Measurements from ENCODE around the gene RCAN2.

RCAN2 gene

GRCh38 chr6:46453216-46453615, 38.0 kb downstream of the RCAN2 start:
- H3K36me3 ChIP-seq (ENCODE audit: control insufficient read depth, insufficient read depth, low read length): no peaks in the 10 kb centered on the region
- H3K9me3 ChIP-seq (ENCODE audit: control insufficient read depth, low read length): no peaks in the 10 kb centered on the region
- H3K9ac ChIP-seq (ENCODE audit: low read length): no peak overlapping the region
- no peaks in the 10 kb centered on the region for H3K27me3 ChIP-seq (ENCODE audit: control insufficient read depth, insufficient read depth, low read length)
- H3K4me3 ChIP-seq (ENCODE audit: low read length): no peak overlapping the region
- no peaks in the 10 kb centered on the region for H3K4me1 ChIP-seq (ENCODE audit: control insufficient read depth, insufficient read depth, low read length)

DNA sequence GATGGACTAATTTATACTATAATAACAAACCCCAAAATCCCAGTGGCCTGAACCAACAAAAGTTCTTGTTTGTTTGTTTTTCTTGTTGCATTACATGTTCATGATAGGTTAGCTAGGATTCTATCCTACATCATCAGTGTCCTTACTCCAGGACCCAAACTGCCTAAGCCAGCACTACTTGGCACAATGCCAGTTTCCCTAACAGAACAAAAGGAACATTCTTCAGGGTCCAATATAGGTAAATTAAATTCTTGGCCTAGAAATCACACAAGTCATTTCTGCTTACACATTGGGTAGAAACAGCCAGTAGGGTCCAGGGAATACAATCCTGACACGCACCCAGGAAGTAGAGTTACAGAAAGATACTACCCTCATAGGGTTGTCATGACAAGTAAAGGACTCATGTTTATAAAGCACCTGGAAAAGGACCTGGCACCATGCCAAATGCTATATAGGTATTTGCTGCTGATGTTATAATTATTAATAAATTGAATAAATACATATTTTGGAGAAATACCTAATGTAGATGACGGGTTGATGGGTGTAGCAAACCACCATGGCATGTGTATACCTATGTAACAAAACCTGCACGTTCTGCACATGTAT, 38.8 kb downstream of the RCAN2 start:
- no peaks in the 10 kb centered on the region for H3K9me3 ChIP-seq (ENCODE audit: control insufficient read depth, low read length)
- H3K4me1 ChIP-seq (ENCODE audit: control insufficient read depth, insufficient read depth, low read length): no peaks in the 10 kb centered on the region
- H3K36me3 ChIP-seq (ENCODE audit: control insufficient read depth, insufficient read depth, low read length): no peaks in the 10 kb centered on the region
- no peak overlapping the region for H3K4me3 ChIP-seq (ENCODE audit: low read length)
- H3K9ac ChIP-seq (ENCODE audit: low read length): no peak overlapping the region
- no peaks in the 10 kb centered on the region for H3K27me3 ChIP-seq (ENCODE audit: control insufficient read depth, insufficient read depth, low read length)

- H3K27me3 ChIP-seq (ENCODE audit: control insufficient read depth, insufficient read depth, low read length): no peaks in the 10 kb centered on the region
- no peaks in the 10 kb centered on the region for H3K9me3 ChIP-seq (ENCODE audit: control insufficient read depth, low read length)
- H3K36me3 ChIP-seq (ENCODE audit: control insufficient read depth, insufficient read depth, low read length): no peaks in the 10 kb centered on the region
- H3K4me1 ChIP-seq (ENCODE audit: control insufficient read depth, insufficient read depth, low read length): no peaks in the 10 kb centered on the region
- no peak overlapping the region for H3K4me3 ChIP-seq (ENCODE audit: low read length)
- no peak overlapping the region for H3K9ac ChIP-seq (ENCODE audit: low read length)
These were observed 39.9 kb downstream of the RCAN2 start for GRCh38 chr6:46451343-46451742.

GRCh38 chr6:46444772-46445454, 46.3 kb downstream of the RCAN2 start:
- H3K36me3 ChIP-seq (ENCODE audit: control insufficient read depth, insufficient read depth, low read length): no peaks in the 10 kb centered on the region
- H3K27me3 ChIP-seq (ENCODE audit: control insufficient read depth, insufficient read depth, low read length): no peaks in the 10 kb centered on the region
- no peak overlapping the region for H3K4me3 ChIP-seq (ENCODE audit: low read length)
- H3K4me1 ChIP-seq (ENCODE audit: control insufficient read depth, insufficient read depth, low read length): no peaks in the 10 kb centered on the region
- no peak overlapping the region for H3K9ac ChIP-seq (ENCODE audit: low read length)
- H3K9me3 ChIP-seq (ENCODE audit: control insufficient read depth, low read length): no peaks in the 10 kb centered on the region

GRCh38 chr6:46443623-46444022, 47.6 kb downstream of the RCAN2 start:
- H3K4me3 ChIP-seq (ENCODE audit: low read length): no peak overlapping the region
- no peaks in the 10 kb centered on the region for H3K36me3 ChIP-seq (ENCODE audit: control insufficient read depth, insufficient read depth, low read length)
- H3K4me1 ChIP-seq (ENCODE audit: control insufficient read depth, insufficient read depth, low read length): no peaks in the 10 kb centered on the region
- no peaks in the 10 kb centered on the region for H3K27me3 ChIP-seq (ENCODE audit: control insufficient read depth, insufficient read depth, low read length)
- no peaks in the 10 kb centered on the region for H3K9me3 ChIP-seq (ENCODE audit: control insufficient read depth, low read length)
- H3K9ac ChIP-seq (ENCODE audit: low read length): no peak overlapping the region

DNA sequence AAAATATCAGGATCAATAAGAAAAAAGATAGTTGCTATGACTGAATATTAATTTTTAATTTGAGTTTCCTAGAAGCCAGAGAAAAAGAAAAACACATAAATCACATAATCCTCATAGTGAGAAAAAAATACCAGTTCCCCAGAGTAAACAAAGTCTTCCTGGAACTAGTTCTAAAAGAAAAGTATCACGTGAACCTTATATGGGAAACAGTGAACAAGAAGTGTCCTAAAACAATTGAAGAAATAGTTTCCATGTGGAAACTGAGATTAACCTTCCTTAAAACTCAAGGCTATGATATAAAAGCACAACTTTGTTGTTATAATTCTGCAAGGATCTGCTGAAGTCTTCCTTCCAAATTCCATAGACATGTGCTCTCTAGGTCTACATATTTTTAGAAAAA, 50.6 kb downstream of the RCAN2 start:
- no peaks in the 10 kb centered on the region for H3K9me3 ChIP-seq (ENCODE audit: control insufficient read depth, low read length)
- H3K4me1 ChIP-seq (ENCODE audit: control insufficient read depth, insufficient read depth, low read length): no peaks in the 10 kb centered on the region
- H3K4me3 ChIP-seq (ENCODE audit: low read length): no peak overlapping the region
- H3K36me3 ChIP-seq (ENCODE audit: control insufficient read depth, insufficient read depth, low read length): no peaks in the 10 kb centered on the region
- no peaks in the 10 kb centered on the region for H3K27me3 ChIP-seq (ENCODE audit: control insufficient read depth, insufficient read depth, low read length)
- no peak overlapping the region for H3K9ac ChIP-seq (ENCODE audit: low read length)

GRCh38 chr6:46440141-46440540, 51.1 kb downstream of the RCAN2 start:
- no peaks in the 10 kb centered on the region for H3K9me3 ChIP-seq (ENCODE audit: control insufficient read depth, low read length)
- no peaks in the 10 kb centered on the region for H3K36me3 ChIP-seq (ENCODE audit: control insufficient read depth, insufficient read depth, low read length)
- H3K27me3 ChIP-seq (ENCODE audit: control insufficient read depth, insufficient read depth, low read length): no peaks in the 10 kb centered on the region
- no peak overlapping the region for H3K9ac ChIP-seq (ENCODE audit: low read length)
- H3K4me1 ChIP-seq (ENCODE audit: control insufficient read depth, insufficient read depth, low read length): no peaks in the 10 kb centered on the region
- H3K4me3 ChIP-seq (ENCODE audit: low read length): no peak overlapping the region

GRCh38 chr6:46438245-46438644, 53.0 kb downstream of the RCAN2 start:
- H3K4me1 ChIP-seq (ENCODE audit: control insufficient read depth, insufficient read depth, low read length): no peaks in the 10 kb centered on the region
- H3K27me3 ChIP-seq (ENCODE audit: control insufficient read depth, insufficient read depth, low read length): no peaks in the 10 kb centered on the region
- no peak overlapping the region for H3K4me3 ChIP-seq (ENCODE audit: low read length)
- no peaks in the 10 kb centered on the region for H3K9me3 ChIP-seq (ENCODE audit: control insufficient read depth, low read length)
- no peaks in the 10 kb centered on the region for H3K36me3 ChIP-seq (ENCODE audit: control insufficient read depth, insufficient read depth, low read length)
- H3K9ac ChIP-seq (ENCODE audit: low read length): no peak overlapping the region

DNA sequence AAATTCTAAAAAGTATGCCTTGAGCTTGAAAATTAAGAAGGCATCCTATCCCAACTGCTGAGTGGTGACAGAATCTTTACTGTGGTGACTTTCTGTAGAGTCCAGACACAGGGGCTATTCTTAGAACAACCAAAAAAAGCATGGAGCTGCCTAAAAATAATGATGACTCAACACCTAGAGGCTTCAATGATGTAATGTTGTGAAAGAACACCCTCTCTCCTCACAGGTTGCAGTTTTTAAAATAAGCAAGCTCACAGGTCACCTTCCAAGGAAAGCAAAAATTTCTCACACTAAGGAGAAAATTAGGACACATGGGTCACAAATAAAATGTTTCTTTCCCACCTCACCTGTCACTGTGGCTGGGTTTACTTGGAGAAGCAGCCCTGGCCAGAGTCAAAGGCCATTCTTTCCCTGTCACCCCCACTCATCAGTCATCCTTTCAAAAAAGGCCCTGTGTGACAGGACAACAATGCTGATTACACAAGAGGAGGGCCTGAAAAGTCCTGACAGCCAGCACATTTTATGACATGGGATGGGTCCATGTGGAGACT, 53.5 kb downstream of the RCAN2 start:
- Histone ChIP-seq H3K4me3 (ENCODE audit: low read length) (no peak overlapping the region), H3K9ac (ENCODE audit: low read length) (no peak overlapping the region), H3K4me1 (ENCODE audit: control insufficient read depth, insufficient read depth, low read length) (no peaks in the 10 kb centered on the region), H3K36me3 (ENCODE audit: control insufficient read depth, insufficient read depth, low read length) (no peaks in the 10 kb centered on the region), H3K27me3 (ENCODE audit: control insufficient read depth, insufficient read depth, low read length) (no peaks in the 10 kb centered on the region), H3K9me3 (ENCODE audit: control insufficient read depth, low read length) (no peaks in the 10 kb centered on the region)

- Histone ChIP-seq H3K4me3 (ENCODE audit: low read length) (no peak overlapping the region), H3K36me3 (ENCODE audit: control insufficient read depth, insufficient read depth, low read length) (no peaks in the 10 kb centered on the region)
These were observed 68.6 kb downstream of the RCAN2 start for GRCh38 chr6:46422619-46423018.

DNA sequence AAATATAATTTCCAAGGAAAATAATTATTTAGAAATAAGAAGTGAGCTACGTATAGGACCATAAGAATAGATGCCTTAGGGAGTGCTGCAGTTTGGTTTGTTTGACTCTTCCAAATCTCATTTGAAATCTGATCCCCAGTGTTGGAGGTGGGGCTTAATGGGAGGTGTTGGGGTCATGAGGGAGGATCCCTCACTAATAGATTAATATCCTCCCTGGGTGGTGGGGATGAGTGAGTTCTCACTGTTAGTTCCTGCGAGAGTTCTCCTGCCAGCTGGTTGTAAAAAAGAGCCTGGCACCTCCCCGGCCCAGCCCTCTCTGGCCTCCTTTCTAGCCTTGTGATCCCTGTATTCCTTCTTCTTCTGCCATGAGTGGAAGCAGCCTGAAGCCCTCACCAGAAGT, 69.3 kb downstream of the RCAN2 start:
- H3K36me3 ChIP-seq (ENCODE audit: control insufficient read depth, insufficient read depth, low read length): no peaks in the 10 kb centered on the region
- no peaks in the 10 kb centered on the region for H3K9me3 ChIP-seq (ENCODE audit: control insufficient read depth, low read length)
- no peak overlapping the region for H3K4me3 ChIP-seq (ENCODE audit: low read length)
- no peaks in the 10 kb centered on the region for H3K4me1 ChIP-seq (ENCODE audit: control insufficient read depth, insufficient read depth, low read length)
- no peaks in the 10 kb centered on the region for H3K27me3 ChIP-seq (ENCODE audit: control insufficient read depth, insufficient read depth, low read length)
- no peak overlapping the region for H3K9ac ChIP-seq (ENCODE audit: low read length)

More at GRCh38 chr6:46422619-46423018, 68.6 kb downstream of the RCAN2 start:
- Histone ChIP-seq H3K9me3 (ENCODE audit: control insufficient read depth, low read length) (no peaks in the 10 kb centered on the region), H3K4me1 (ENCODE audit: control insufficient read depth, insufficient read depth, low read length) (no peaks in the 10 kb centered on the region), H3K27me3 (ENCODE audit: control insufficient read depth, insufficient read depth, low read length) (no peaks in the 10 kb centered on the region), H3K9ac (ENCODE audit: low read length) (no peak overlapping the region)

GRCh38 chr6:46420921-46421638, 70.2 kb downstream of the RCAN2 start:
- Histone ChIP-seq H3K4me1 (ENCODE audit: control insufficient read depth, insufficient read depth, low read length) (no peaks in the 10 kb centered on the region), H3K9me3 (ENCODE audit: control insufficient read depth, low read length) (no peaks in the 10 kb centered on the region), H3K4me3 (ENCODE audit: low read length) (no peak overlapping the region), H3K9ac (ENCODE audit: low read length) (no peak overlapping the region), H3K27me3 (ENCODE audit: control insufficient read depth, insufficient read depth, low read length) (no peaks in the 10 kb centered on the region), H3K36me3 (ENCODE audit: control insufficient read depth, insufficient read depth, low read length) (no peaks in the 10 kb centered on the region)
